Measurements from ENCODE around the gene HDAC10. TPM values are rescaled to one million over a fixed set of nuclear protein-coding genes. Genes with fewer than 3 reads are reported as not detected.
A peak's percentile ranks its signal among the peaks of the same experiment; 100 is the strongest.

Gene HDAC10
- total RNA-seq, 1 experiment from 2014 or later = 45.0 TPM

GRCh38 chr22:50228366-50228765 is 22.7 kb downstream of the HDAC10 start:
- no peak overlapping the region for H2BK20ac ChIP-seq (ENCODE audit: low read depth, low read length, poor library complexity, severe bottlenecking)
- no CpG with 5 or more reads among the region's 9 CpGs for WGBS (ENCODE audit: extremely low coverage, insufficient read length, low lambda C conversion rate)
- no peak overlapping the region for H3K9ac ChIP-seq (ENCODE audit: extremely low read depth, insufficient read length, low read length)
- H3K56ac ChIP-seq (ENCODE audit: insufficient read length, low read depth, low read length) = no peak overlapping the region
- no peak overlapping the region for H4K5ac ChIP-seq (ENCODE audit: insufficient read length, low read depth, low read length)
- no peaks in the 10 kb centered on the region for H3K27me3 Mint-ChIP-seq (ENCODE audit: low read depth)
- H2AK5ac ChIP-seq (ENCODE audit: insufficient read length, low read length) = no peak overlapping the region
- no peaks in the 10 kb centered on the region for H3K27me3 ChIP-seq (ENCODE audit: insufficient read depth, low read length)
- peaks cover 11 to 32% (median 25%) of the 10 kb centered on the region in 3 experiments for H3K36me3 Mint-ChIP-seq (ENCODE audit: insufficient read depth in 1 of 3, low read depth in 3 of 3)
- no peaks in the 10 kb centered on the region for H4K20me1 ChIP-seq (ENCODE audit: control insufficient read depth, insufficient read depth, insufficient read length)
- TF ChIP-seq CTCF (conservative IDR thresholded peaks at IDR 0.05) = no peak
- peaks cover 0 to 2% of the 10 kb centered on the region in 2 experiments; a peak in 1 of 5 replicates for H3K9me3 Mint-ChIP-seq
- no peak overlapping the region for H3K18ac ChIP-seq (ENCODE audit: insufficient read length, low read depth, low read length)
- no peak overlapping the region for H2BK15ac ChIP-seq (ENCODE audit: low read depth, low read length)
- no peak overlapping the region for H3T11ph ChIP-seq (ENCODE audit: low read length)
- H3K4ac ChIP-seq (ENCODE audit: low read depth, low read length) = no peak overlapping the region
- H2BK120ac ChIP-seq (ENCODE audit: low read depth, low read length, poor library complexity, severe bottlenecking) = no peak overlapping the region
- H3K79me2 ChIP-seq (ENCODE audit: insufficient read depth, low read length) = no peaks in the 10 kb centered on the region
- H3K9me3 ChIP-seq (ENCODE audit: control insufficient read depth, low read depth, low read length) = no peaks in the 10 kb centered on the region
- DNase-seq = no peak
- H3K23ac ChIP-seq (ENCODE audit: insufficient read length, low read depth, low read length) = no peak overlapping the region
- H4K91ac ChIP-seq (ENCODE audit: insufficient read length, low read depth, low read length) = no peak overlapping the region
- no peak overlapping the region for H3K14ac ChIP-seq (ENCODE audit: insufficient read depth, low read length)
- no peaks in the 10 kb centered on the region for H3K4me1 Mint-ChIP-seq
- H2AFZ ChIP-seq (ENCODE audit: low read length) = no peak overlapping the region
- no peaks in the 10 kb centered on the region for H3K4me1 ChIP-seq (ENCODE audit: insufficient read depth, low read length)
- no peak overlapping the region for H2BK12ac ChIP-seq (ENCODE audit: insufficient read length, low read depth, low read length)
- no peak overlapping the region for H4K8ac ChIP-seq (replicated peaks; ENCODE audit: insufficient read length, low read depth, low read length)
- H3K4me3 Mint-ChIP-seq = no peak overlapping the region
- peak overlapping the region; percentile 69 to 89 (median 85); a peak in 4 of 7 replicates for H3K27ac Mint-ChIP-seq
- H3K27ac ChIP-seq (ENCODE audit: insufficient read length, low read depth, low read length) = no peak overlapping the region
- no peaks in the 10 kb centered on the region for H3K23me2 ChIP-seq (ENCODE audit: insufficient read length, low read depth, low read length, poor library complexity, severe bottlenecking)
- H2BK5ac ChIP-seq (ENCODE audit: insufficient read length, low read length) = no peak overlapping the region
- H3K4me2 ChIP-seq (ENCODE audit: insufficient read depth, insufficient read length, low read length) = no peak overlapping the region
- no peaks in the 10 kb centered on the region for H3K79me1 ChIP-seq (ENCODE audit: insufficient read depth, low read depth, low read length, poor library complexity, severe bottlenecking)

Measured in H9 (cell line).